ENCODE data around the gene IL36G.

GRCh38 chr2:112997151-112997550 lies 19.3 kb downstream of the IL36G start:
- TF ChIP-seq HDGF (IDR thresholded peaks at IDR 0.05; ENCODE audit: borderline replicate concordance) (no peak), FOXM1 (IDR thresholded peaks at IDR 0.05; ENCODE audit: borderline replicate concordance) (no peak), TARDBP (IDR thresholded peaks at IDR 0.05) (no peak), ELF4 (IDR thresholded peaks at IDR 0.05) (no peak), NFRKB (IDR thresholded peaks at IDR 0.05) (no peak), ARNT (IDR thresholded peaks at IDR 0.05) (no peak), L3MBTL2 (conservative IDR thresholded peaks at IDR 0.05) (no peak), SP1 (IDR thresholded peaks at IDR 0.05) (no peak), LEF1 (IDR thresholded peaks at IDR 0.05; ENCODE audit: borderline replicate concordance) (no peak), ZNF384 (IDR thresholded peaks at IDR 0.05) (no peak), FOXA1 (IDR thresholded peaks at IDR 0.05) (no peak), SUZ12 (IDR thresholded peaks at IDR 0.05) (no peak), PKNOX1 (IDR thresholded peaks at IDR 0.05) (no peak), CTBP1 (IDR thresholded peaks at IDR 0.05; ENCODE audit: borderline replicate concordance) (no peak)

All from HEK293T (cell line).